GM20000 (cell line): ENCODE measurements around the gene FYB1.

Experiments used
- DNase-seq: peaks from one replicate; pipeline ENCODE4 v3.0.0; 2012; ENCODE audit warnings: low spot score
- CTCF ChIP-seq: IDR thresholded peaks from 2 replicates; pipeline ENCODE4 v1.5.1; 2012; ENCODE audit warnings: mild to moderate bottlenecking, control low read depth; ENCODE audit errors: extremely low read depth, missing control alignments

FYB1 gene

DNA sequence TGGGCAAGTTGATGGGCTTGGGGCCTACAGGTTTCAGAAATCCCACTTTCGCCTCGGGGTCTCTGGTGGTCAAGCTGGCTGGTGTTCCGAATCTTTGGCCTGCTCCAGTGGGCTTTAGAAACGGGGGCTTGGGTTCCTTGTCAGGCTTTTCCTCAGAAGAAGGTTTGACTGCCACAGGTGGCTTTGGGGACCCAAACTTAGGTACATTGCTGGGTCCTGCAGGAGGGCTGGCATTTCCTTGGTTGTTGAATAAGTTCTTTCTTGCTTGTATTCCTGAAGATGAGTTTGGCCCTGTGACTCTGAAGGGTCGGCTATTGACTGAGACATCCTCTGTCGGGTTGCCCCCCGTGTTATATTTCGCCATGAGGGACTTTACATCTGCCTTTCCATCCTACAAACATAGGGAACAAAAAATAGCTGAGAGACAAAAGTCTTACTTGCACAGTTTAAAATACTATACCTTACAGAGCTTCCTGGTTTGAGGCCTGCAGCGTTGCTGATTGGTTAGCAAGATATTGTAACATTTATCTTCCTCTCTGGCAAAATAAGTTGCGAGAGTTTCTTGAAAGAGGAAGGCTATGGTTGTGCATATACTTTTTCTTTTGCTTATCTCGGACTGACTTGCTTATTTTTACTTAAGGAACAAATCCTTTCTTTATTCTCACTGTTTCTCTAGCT lies 16.6 kb downstream of the FYB1 start:
- DNase-seq = no peak
- no peak for TF ChIP-seq CTCF

DNA sequence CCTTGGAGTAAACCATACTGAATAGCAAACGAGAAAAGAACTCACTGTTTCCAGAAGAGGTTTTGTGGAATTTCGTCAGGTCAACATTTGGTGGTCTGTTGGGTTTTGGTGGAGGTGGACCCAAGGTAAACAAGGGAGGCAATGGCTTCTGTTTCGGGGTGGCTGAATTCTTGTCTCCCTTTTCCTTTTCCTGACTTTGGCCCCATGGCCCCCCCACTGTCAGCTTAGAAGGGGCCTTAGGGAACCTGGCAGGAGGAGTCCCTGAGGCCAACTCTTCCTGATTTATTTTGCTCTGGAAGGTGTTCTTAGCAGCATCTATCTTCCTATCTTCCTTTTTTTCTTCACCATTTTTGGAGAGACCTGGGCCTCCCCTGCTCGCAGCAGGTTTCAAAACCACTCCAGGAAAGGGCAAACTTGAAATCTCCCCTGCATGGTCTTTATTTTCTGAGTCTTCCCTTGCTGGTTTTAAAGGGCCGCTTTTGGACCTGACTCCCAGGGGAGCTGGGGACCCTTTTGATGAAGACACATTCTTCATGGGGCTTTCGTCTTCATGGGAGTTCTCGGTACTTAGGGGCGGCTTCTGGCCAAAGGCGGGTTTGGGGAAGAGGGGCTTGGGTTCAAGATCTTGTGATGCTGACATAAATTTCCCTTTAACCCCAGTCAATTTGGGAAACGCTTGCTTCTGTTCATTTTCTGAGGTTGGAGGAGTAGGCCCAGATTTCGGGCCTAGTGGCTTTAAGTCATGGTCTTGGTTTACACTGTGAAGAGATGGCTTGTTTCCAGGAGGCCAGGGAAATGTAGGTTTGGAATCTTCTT lies 17.4 kb downstream of the FYB1 start:
- TF ChIP-seq CTCF = no peak
- DNase-seq = no peak

- DNase-seq = no peak
- no peak for TF ChIP-seq CTCF
Observed at GRCh38 chr5:39201160-39201780, 18.1 kb downstream of the FYB1 start.

DNA sequence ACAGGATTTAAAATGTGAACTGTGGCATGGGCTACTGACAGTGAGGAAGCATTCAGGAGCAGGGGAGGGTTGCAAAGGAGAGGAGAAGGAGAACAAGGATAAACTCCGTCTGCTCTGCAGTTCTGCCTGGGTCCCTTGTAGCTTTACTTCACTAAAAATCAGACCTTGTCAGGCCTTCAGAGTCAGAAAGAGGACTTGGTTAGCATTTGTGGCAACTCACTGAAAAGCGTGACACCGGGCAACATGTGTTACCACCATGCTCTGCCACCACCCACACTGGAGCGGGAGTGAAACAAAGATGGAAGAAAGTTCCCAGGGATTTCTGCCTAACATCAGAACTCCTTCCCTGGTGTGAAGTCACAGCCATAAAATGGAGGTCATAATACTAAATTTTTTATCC lies 19.3 kb downstream of the FYB1 start:
- TF ChIP-seq CTCF = no peak

DNA sequence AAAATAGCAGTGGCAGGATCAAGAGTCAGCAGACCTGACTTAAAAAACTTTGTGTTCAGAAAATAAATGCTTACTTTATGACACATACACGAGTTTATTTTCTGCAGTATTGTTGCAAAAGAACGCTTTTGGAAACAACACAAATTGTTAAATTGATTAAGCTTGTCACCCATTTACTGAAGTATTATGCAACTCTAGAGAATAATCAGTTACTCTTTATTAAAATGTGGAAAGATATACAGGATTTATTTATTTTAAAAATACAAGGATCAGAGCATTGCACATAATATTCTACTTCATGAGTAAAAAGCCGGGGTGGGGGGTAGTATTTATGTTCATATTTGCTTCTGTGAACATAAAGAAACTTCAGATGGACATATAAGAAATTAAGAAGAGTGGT lies 20.0 kb downstream of the FYB1 start:
- no peak for DNase-seq
- no peak for TF ChIP-seq CTCF

More for the DNA sequence above, 19.3 kb downstream of the FYB1 start:
- DNase-seq = no peak

DNA sequence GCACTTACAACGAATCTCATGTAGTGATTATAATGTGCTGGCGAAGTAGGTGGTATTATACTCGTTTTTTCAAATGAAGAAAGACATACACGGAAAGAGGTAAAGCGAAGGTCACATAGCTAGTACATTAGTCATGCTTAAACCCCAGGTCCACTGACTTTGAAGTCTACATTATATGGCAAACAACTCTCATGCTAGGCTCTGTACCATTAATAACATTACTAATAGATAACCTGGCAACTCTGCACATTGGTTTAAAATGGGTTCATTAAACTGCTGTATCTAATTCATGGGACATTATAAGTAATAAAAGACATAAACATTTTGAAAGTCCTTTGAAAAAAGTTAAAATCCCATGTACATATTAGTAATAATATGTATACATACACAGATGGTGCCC lies 21.2 kb downstream of the FYB1 start:
- no peak for TF ChIP-seq CTCF
- DNase-seq = no peak

DNA sequence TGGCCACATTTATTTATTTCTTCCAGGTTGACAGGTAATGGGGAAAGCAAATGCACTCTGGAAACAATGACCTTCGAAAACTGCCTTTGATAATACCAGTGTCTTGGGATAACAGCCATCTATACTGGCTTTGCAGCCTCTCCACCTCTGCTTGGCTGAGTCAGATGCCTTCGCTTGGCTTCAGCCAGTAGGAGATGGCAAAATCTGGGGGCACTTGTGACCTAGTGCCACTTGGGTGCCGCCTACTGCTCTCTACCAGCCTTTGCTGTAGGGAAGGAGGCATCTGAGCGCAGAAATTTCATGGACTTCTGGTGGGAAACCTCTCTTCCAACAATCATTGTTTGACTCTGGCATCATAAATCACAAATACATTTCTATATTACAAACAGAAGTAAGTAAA lies 21.8 kb downstream of the FYB1 start:
- no peak for TF ChIP-seq CTCF

More for the DNA sequence above, 21.8 kb downstream of the FYB1 start:
- no peak for DNase-seq
